ENCODE data around the gene LITAF.
"Not testable (repeated sequence)": the region's sequence is repeated elsewhere in the genome, so short reads cannot be mapped to it uniquely, and the experiment has no call there.

Gene LITAF

DNA sequence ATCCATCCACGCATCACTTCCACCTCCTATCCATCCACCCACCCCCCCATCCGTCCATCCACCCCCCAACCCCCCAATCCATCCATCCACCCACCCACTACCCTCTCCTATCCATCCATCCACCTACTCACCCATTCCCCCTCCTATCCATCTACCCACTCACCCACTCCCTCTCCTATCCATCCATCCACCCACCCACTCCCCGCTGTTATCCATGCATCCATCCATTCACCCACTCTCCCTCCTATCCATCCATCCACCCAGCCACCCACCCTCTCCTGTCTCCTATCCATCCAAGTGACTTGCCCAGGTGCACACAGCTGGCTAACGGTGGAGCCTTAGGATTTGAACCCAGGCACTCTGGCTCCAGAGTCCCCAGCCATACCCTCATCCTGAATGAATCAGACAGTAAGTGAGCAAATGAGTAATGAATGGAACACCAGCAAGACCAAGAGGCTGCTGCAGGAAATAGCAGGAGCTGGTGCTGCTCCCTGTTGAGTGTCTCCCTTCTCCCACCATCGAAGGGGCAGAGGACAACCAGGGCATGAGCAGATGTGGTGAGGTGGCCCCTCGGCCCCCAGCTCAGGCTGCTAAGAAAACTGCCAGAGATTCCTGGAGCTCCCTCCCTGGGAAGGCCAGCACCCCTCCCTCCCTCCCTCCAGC, 62.5 kb downstream of the LITAF start:
- DNase-seq (ENCODE audit: low read depth in 1 of 2, low spot score in 1 of 2), result no peak

DNA sequence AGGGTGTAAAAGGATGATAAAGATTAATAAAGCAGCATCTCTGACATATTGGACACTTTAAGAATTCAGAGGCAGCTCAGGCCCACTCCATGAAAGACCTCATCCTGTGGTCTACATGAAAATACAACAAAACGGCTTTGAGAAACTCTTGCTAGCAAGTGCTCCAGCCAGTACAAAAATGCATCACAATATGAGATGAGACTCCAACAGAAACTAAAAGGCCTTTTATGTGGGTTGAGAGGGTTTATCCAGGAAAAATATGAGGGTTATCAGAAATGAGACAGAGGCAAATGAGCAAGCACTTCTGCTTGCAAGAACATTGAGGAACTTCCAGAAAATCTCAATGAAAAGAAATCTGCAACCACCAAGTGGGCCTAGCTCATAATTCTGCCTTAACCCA, 65.7 kb downstream of the LITAF start:
- DNase-seq (ENCODE audit: low read depth in 1 of 2, low spot score in 1 of 2), result no peak

DNA sequence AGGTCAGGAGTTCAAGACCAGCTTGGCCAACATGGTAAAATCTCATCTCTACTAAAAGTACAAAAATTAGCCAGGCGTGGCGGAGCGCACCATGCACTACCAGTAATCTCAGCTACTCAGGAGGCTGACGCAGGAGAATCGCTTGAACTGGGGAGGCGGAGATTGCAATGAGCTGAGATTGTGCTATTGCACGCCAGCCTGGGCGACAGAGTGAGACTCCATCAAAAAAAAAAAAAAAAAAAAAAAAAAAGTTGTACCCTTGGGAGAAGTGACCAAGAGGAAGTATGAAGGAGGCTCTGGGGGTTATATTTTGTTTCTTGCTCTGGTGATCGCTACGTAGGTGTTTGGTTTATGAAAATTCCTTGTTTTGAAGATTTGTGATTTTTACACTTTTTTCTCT, 66.3 kb downstream of the LITAF start:
- no peak for DNase-seq (ENCODE audit: low read depth in 1 of 2, low spot score in 1 of 2)

DNA sequence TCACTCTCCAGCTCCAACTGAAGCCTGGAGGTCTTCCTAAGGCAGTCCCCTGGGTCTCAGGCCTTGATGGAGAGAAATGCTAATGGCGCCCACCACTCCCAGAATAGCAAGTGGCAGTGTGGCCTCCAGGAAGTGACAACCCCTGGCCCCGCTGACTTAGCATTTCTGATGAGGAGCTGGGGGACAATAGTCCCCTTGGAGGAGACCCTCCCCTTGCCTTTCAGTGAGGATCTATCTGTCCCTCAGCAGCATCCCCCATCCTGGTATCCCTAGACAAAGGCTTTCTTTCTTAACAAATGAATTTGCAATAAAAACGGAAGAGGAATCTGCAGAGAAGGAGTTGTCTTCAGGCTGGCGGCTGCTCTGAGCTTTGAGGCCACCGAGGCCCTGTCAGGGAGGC, 68.8 kb downstream of the LITAF start:
- DNase-seq (ENCODE audit: low read depth in 1 of 2, low spot score in 1 of 2), result no peak

DNA sequence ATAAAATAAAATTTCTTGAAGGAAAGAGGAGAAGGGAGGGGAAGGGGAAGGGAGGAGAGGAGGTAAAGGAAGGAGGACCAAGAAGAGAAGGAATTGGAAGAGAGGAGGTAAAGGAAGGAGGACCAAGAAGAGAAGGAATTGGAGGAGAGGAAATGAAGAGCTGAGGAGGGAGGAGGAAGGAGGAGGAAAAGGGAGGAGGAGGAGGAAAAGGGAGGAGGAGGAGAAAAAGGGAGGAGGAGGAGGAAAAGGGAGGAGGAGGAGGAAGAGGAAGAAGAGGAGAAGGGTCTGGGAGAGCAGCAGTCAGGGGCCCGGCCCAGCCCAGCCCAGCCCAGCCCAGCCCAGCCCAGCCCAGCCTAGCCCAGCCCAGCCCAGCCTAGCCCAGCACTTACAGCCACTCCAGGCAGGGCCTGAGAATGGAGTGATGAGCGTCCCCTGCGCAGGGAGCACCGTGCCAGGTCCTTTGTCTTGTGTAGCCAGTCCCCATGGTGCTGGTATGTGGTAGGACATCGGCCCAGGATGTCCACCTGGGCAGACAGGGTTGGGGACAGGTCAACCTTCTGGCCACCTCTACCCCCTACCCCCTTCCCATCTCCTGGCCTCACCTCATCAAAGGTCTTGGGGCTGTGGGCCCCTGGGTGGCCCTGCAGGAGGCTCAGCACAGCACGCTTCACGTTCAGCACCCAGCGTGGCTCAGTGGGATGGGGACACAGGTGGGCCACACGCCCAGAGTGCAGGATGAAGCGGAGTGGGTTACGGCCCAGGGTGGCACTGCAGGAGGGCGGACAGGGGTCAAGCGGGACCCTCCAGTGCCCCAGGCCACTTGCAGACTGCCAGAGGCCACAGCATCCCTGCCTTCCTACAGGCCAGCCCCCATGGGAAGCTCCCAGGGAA, 70.9 kb downstream of the LITAF start:
- DNase-seq (ENCODE audit: low read depth in 1 of 2, low spot score in 1 of 2), result no peak

DNA sequence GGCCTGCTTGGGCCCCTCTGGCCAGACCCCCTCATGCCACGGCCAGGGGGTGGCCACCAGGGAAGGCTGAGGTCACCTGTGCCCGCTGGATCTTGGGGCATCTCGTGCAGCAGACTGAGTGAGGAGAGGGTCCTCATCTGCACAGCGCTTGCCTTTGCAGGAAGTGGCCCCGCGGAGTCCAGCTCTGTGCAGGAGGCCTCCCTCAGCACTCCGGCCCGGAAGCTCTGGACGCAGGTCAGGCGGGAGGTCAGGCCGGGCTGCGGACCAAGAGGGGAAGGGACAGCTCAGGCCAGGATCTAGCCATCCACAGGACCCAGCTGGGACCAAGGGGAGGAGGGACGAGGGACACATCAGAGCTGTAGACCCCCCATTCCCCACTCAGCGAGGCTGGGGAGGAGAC, 72.4 kb downstream of the LITAF start:
- no peak for DNase-seq (ENCODE audit: low read depth in 1 of 2, low spot score in 1 of 2)

DNA sequence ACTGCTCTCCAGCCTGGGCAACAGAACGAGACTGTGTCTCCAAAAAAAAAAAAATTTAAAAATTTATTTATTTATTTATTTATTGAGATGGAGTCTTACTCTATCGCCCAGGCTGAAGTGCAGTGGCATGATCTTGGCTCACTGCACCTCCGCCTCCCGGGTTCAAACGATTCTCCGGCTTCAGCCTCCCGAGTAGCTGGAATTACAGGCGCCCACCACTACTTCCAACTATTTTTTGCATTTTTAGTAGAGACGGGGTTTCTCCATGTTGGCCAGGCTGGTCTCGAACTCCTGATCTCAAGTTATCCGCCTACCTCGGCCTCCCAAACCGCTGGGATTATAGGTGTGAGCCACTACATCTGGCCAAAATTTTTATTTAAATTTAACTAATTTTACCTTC, 73.4 kb downstream of the LITAF start:
- DNase-seq (ENCODE audit: low read depth in 1 of 2, low spot score in 1 of 2), result not testable (repeated sequence)

DNA sequence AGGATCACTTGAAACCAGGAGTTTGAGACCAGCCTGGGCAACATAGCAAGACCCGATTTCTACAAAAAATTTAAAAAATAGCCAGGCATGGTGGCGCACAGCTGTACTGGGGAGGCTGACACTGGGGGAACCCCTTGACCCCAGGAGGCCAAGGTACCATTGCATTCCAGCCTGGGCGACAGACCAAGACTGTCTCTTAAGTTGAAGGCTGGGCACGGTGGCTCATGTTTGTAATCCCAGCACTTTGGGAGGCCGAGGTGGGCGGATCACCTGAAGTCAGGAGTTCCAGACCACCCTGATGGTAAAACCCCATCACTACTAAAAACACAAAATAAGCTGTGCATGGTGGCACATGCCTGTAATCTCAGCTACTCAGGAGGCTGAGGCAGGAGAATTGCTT, 74.9 kb downstream of the LITAF start:
- DNase-seq (ENCODE audit: low read depth in 1 of 2, low spot score in 1 of 2), result no peak

DNA sequence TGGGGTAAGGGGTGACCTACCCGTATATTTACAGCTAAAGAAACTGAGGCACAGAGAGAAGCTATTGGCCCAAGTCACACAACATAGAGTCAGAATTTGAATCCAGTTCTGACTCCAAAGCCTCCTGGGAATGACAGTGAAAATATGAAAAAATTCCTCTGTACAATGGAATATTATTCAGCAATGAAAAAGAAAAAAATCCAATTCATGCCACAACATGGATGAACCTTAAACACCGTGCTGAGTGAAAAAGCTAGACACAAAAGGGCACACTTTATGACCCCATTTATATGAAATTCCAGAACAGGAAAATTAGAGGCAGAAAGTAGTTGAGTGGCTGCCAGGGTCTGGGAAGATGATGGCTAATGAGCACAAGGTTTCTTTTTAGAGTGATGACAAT, 75.4 kb downstream of the LITAF start:
- no peak for DNase-seq (ENCODE audit: low read depth in 1 of 2, low spot score in 1 of 2)

DNA sequence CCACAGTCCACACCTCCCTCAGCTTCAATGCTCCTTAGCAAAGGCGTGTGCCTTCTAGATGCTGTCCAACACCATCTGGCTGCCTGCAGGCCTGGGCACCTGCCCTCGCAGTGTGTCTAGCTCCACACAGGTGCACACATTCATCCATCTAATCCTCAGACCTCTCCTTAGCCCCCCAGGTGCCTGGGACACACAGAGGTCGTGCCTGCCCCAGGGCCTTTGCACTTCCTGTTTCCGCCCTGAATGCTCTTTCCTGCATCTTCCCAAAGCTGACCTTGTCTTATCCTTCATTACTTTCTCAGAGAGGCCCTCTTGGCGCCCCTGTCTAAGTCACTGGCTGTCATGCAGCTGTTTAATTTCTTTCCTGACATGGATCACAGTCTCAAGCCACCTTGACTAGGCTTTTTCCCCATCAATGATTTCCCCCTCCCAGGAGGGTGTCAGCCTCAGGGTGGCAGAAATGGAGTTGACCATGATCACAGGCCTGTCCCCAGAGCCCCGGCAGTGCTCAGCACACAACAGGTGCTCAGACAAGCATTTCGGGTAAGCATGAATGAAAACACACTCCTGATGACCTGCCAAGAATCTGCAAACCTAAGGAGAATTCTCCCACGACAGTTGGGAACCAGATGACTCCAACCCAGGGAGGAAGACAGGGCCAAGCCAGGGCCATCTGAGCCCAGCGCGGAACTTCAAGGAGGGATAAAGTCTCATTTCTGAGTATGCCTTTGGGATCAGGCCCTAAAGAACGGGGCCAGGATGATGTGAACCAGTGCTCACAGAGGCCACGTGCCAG, 76.3 kb downstream of the LITAF start:
- no peak for DNase-seq (ENCODE audit: low read depth in 1 of 2, low spot score in 1 of 2)

DNA sequence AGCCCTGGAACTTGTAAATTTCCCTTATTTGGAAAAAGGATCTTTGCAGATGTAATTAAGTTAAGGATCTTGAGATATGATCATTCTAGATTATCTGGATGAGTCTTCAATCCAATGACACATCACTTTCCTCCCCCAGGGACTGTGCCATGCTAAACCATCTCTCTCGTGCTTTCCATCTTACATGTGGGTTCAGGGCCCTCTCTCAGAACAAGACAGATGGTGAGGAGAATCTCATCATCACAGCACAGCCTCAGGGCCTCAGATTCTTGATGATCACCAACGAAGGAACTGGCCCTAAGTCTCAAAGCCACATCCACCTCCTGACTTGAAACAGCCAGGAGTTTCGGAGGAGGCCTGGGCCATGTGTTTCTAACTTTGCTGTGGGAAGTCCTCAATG, 78.7 kb downstream of the LITAF start:
- DNase-seq (ENCODE audit: low read depth in 1 of 2, low spot score in 1 of 2), result no peak

DNA sequence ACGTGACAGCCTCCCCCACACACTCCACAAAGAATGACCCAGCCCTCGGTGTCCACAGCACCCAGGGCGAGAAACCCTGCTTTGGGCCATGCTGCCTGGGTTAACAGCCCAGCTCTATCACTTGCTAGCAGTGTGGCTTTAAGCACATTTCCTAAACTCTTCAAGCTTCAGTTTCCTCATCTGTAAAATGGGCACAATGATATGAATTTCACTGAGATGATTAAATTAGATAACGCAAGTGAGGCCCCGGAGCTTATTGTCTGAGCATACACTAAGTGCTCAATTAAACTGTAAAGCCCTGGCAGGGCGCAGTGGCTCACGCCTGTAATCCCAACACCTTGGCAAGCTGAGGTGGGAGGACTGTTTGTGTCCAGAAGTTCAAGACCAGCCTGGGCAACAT, 79.4 kb downstream of the LITAF start:
- DNase-seq (ENCODE audit: low read depth in 1 of 2, low spot score in 1 of 2), result no peak

DNA sequence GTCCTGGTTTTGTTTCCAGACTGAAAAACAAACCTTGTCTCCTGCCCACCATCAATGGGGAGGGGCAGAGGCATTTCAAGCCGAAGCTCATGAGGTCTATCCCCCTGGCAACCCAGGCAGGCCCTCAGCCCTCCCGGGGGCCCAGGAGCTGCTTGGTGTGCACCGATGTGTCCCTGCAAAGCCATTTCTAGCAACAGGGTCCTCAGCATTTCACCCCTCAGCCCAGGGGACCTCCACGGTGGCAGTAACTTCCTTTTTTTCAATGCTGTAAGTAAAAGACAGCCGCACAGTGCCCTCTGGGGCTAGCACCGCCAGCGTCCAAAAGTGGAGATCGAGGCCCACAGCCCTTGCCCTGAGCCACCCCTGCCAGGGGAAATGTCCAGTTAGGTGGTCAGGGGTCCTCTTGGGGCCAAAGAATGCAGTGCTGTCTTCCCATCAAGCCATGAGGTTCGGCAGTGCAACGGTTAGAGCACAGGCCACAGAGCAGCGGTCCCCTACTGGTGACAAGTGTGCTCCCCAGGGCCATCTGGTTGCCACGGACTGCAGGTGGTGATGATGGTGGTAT, 79.9 kb downstream of the LITAF start:
- no peak for DNase-seq (ENCODE audit: low read depth in 1 of 2, low spot score in 1 of 2)

DNA sequence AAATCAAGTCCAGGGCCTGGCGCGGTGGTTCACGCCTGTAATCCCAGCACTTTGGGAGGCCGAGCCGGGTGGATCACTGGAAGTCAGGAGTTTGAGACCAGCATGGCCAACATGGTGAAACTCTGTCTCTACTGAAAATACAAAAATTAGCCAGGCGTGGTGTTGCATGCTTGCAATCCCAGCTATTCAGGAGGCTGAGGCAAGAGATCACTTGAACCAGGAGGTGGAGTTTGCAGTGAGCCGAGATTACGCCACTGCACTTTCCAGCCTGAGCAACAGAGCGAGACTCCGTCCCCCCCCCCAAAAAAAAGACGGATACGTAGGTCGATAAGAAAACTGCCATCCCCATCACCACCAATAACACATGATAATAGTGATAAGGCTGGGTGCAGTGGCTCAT, 82.5 kb downstream of the LITAF start:
- not testable (repeated sequence) for DNase-seq (ENCODE audit: low read depth in 1 of 2, low spot score in 1 of 2)

DNA sequence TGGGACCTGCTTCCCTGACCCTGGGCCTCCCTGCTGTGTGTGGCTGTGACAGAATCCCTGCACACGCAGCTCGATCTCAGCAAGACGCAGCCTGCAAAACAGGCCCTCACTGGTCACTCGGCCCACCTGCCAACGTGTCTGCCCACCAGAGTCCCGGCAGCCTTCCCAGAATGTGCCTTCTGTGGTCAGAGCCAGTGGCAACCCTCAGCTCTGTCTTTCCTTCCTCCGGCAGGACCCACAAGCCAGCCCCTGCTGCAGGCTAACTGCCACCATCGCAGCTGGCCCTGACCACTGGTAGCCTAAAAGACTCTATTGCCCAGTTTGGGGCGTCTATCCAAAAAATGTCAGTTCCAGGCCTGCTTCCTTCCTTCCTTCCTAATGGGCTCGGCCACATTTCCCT, 83.2 kb downstream of the LITAF start:
- DNase-seq (ENCODE audit: low read depth in 1 of 2, low spot score in 1 of 2), result no peak

DNA sequence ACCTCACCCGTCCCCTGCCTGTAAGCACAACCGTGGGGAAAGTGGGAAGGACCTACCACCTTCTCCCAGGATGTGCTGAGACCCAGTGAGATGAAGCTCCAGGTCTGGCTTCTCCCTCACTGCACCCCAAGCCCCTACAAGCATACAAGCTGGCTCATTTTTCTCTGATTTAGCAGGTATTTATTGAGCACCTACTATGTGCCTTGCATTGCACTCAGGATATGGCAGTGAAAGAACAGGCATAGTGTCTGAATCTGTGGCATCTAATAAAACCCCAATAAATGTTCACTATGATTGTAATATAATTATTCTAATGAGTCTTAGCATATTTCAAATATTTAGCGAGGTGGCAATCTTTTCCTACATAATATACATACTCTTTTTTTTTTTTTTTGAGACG, 84.5 kb downstream of the LITAF start:
- DNase-seq (ENCODE audit: low read depth in 1 of 2, low spot score in 1 of 2), result no peak

DNA sequence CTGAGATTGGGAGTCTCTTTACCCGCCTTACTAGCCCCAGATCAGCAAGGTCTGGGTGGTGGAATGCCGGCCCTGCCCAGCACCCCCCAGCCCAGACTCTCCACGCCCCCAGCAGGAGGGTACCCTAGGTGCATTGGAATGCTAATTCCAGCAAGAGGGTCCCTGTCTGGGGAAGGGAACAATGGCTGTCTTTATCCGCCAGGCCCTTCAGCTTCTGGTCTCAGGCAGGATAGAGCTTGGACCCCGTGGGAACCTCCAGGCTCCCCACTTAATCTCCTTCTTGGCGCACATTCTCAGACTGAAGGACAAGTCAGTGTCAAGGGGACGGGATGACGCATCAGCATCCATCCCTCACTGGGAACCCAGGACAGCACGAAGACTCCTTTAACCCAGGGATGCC, 85.1 kb downstream of the LITAF start:
- no peak for DNase-seq (ENCODE audit: low read depth in 1 of 2, low spot score in 1 of 2)

DNA sequence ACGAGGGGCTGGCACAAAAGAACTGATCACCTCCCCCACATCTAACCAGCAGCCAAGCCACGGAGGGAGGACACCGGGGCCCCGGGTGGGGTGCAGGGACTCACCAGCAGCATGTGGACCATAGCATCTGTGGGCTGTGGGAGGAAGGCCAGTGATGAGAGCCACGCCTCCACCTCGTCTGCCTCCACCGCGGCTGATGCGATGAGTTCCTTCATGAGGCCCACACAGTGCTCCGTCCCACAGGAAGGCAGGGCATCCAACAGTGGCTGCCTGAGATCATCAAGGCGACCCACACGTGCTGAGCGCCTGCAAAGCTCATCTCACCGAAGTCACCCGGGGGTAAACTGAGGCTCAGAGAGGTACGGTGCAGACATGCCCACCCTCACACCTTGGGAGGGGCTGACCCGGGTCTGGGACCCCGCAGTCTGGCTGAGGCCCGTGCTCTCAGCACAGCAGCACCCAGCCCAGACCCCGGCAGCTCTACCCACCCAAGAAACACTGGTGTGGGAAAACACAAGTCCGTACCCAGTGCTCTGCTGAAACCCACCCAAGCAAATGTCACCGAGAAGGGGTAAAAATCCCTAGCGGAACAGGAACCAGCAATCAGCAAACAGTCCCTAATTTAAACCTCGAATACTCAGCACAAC, 85.9 kb downstream of the LITAF start:
- no peak for DNase-seq (ENCODE audit: low read depth in 1 of 2, low spot score in 1 of 2)

DNA sequence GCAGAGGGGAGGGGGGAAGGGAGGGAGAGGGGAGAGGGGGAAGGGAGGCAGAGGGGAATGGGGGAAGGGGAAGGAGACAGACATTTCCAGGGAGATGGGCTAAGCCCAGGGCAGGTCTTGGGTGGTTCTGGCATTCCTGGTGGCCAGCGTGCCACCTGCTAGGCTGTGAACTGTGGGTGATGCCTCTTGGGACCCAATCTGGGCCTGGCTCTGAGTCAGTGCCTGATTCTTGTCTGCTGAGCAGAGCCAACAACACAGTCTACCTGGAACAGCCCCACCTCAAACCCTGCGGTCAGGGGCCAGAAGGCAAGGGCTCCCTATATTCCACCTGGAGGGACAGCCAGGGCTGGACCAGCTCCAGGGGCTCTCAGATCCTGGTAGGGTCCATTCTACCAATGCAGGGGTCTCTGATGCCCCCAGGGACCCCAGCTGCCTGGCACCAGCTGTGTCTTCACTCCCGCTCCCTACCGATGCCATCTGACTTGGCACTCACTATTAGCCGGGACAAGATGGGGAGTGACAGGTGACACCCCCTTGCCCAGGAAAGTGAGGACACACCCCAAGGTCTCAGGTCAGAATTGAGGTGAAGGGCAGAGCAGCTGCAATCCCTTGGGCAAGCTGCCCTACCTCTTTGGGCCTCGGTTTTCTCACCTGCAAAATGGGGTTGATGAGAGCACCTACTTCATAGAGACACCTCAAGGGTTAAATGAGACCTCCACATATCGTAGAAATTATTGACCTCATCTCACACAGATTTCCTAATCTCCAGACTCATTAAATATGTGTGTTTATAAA, 87.2 kb downstream of the LITAF start:
- DNase-seq (ENCODE audit: low read depth in 1 of 2, low spot score in 1 of 2), result no peak

DNA sequence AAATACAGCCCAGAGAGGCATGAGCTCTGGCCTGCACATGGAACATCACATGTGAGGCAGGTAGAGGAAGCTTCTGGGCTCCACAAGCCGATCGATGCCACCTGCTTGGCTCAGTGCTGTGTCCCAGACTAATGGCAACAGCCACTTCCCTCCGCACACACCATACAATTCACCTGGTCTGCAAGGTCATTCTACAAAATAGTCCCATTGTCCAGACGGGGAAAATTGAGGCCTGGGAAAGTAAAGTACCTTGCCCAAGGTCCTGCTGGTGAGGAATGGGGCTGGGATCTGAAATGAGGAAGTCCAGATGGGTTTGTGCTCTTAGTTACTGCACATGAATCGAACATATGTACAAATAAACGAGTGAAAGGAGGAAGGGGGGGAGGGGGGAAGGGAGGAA, 88.0 kb downstream of the LITAF start:
- no peak for DNase-seq (ENCODE audit: low read depth in 1 of 2, low spot score in 1 of 2)

Data from activated T-helper 1 cell treated with anti-CD3 and anti-CD28 coated beads, Interleukin-2, amount 50 U/mL, for 16 hours (primary cell).